Mesendoderm (in vitro differentiated cells): ENCODE results near the gene CAPN5.
A peak's percentile ranks its signal among the peaks of the same experiment; 100 is the strongest.

Experiments used
- DNase-seq: peaks from one replicate; pipeline ENCODE4 v3.0.0; 2013
- H2AK5ac ChIP-seq: 2 replicates; pipeline ENCODE4 v1.6.1; 2013; ENCODE audit warnings: low read length, inconsistent platforms
- H2BK120ac ChIP-seq: 2 replicates; pipeline ENCODE4 v1.6.1; 2013; ENCODE audit warnings: low read depth, mild to moderate bottlenecking, low read length, moderate library complexity, mixed read lengths
- H2BK15ac ChIP-seq: replicated peaks from 2 replicates; pipeline ENCODE4 v1.6.1; 2013; ENCODE audit warnings: low read depth, mild to moderate bottlenecking, moderate library complexity
- H2BK5ac ChIP-seq: 2 replicates; pipeline ENCODE4 v1.6.1; 2013; ENCODE audit warnings: low read length, inconsistent platforms
- H3K18ac ChIP-seq: 2 replicates; pipeline ENCODE4 v1.6.1; 2013; ENCODE audit warnings: mild to moderate bottlenecking, low read length, mixed read lengths
- H3K23ac ChIP-seq: one replicate; pipeline ENCODE4 v1.6.1; 2013; ENCODE audit warnings: low read length
- H3K27ac ChIP-seq: 2 replicates; pipeline ENCODE4 v1.5.1; 2013; ENCODE audit warnings: low read depth, mild to moderate bottlenecking, inconsistent platforms, low read length, moderate library complexity
- H3K27me3 ChIP-seq: 2 replicates; pipeline ENCODE4 v1.6.1; 2013; ENCODE audit warnings: low read length, control low read depth, mild to moderate bottlenecking, inconsistent platforms; ENCODE audit not compliant: insufficient read depth, poor library complexity
- H3K36me3 ChIP-seq: 2 replicates; pipeline ENCODE4 v1.6.1; 2013; ENCODE audit warnings: low read length, inconsistent platforms; ENCODE audit not compliant: control insufficient read depth, insufficient read depth
- H3K4ac ChIP-seq: one replicate; pipeline ENCODE4 v1.6.1; 2013; ENCODE audit warnings: low read depth, mild to moderate bottlenecking, low read length, moderate library complexity
- H3K4me1 ChIP-seq: 2 replicates; pipeline ENCODE4 v1.6.1; 2013; ENCODE audit warnings: low read depth, low read length, inconsistent platforms; ENCODE audit not compliant: control insufficient read depth
- H3K4me2 ChIP-seq: 2 replicates; pipeline ENCODE4 v1.6.1; 2013; ENCODE audit warnings: low read length
- H3K4me3 ChIP-seq: 2 replicates; pipeline ENCODE4 v1.5.1; 2013; ENCODE audit warnings: mild to moderate bottlenecking, low read length
- H3K56ac ChIP-seq: one replicate; pipeline ENCODE4 v1.6.1; 2013; ENCODE audit warnings: low read length
- H3K79me1 ChIP-seq: 2 replicates; pipeline ENCODE4 v1.6.1; 2013; ENCODE audit warnings: low read length, inconsistent platforms
- H3K79me2 ChIP-seq: 2 replicates; pipeline ENCODE4 v1.6.1; 2013; ENCODE audit warnings: mild to moderate bottlenecking, low read length; ENCODE audit not compliant: control insufficient read depth, insufficient read depth
- H3K9ac ChIP-seq: 2 replicates; pipeline ENCODE4 v1.6.1; 2013; ENCODE audit warnings: low read length, inconsistent platforms
- H4K5ac ChIP-seq: one replicate; pipeline ENCODE4 v1.6.1; 2013; ENCODE audit warnings: low read length
- H4K8ac ChIP-seq: one replicate; pipeline ENCODE4 v1.6.1; 2013; ENCODE audit warnings: low read depth, mild to moderate bottlenecking, control low read depth, low read length, moderate library complexity
- WGBS: extraction: QIAGEN DNeasy Blood & Tissue Kit; methylation state at CpG from one replicate; pipeline ENCODE4 v1.1.7; 2013; ENCODE audit warnings: low lambda C conversion rate, missing lambda C conversion rate; ENCODE audit not compliant: insufficient coverage; ENCODE audit errors: extremely low coverage; 5-methylcytosine and 5-hydroxymethylcytosine counted together

Gene CAPN5

GRCh38 chr11:77088236-77089003, 21.6 kb downstream of the CAPN5 start:
- Histone ChIP-seq H2BK120ac (no peak overlapping the region), H3K79me2 (no peaks in the 10 kb centered on the region), H3K79me1 (no peaks in the 10 kb centered on the region), H2AK5ac (no peak overlapping the region), H2BK5ac (no peak overlapping the region), H4K5ac (no peak overlapping the region), H3K23ac (no peak overlapping the region), H3K56ac (no peak overlapping the region), H4K8ac (no peak overlapping the region), H3K4me3 (no peak overlapping the region), H3K36me3 (no peaks in the 10 kb centered on the region), H2BK15ac (no peak overlapping the region), H3K4me2 (no peak overlapping the region), H3K27ac (no peak overlapping the region), H3K27me3 (no peaks in the 10 kb centered on the region), H3K18ac (no peak overlapping the region), H3K4me1 (peaks cover 3% of the 10 kb centered on the region), H3K9ac (no peak overlapping the region), H3K4ac (no peak overlapping the region)
- DNase-seq: no peak
- no CpG with 5 or more reads among the region's 11 CpGs for WGBS

DNA sequence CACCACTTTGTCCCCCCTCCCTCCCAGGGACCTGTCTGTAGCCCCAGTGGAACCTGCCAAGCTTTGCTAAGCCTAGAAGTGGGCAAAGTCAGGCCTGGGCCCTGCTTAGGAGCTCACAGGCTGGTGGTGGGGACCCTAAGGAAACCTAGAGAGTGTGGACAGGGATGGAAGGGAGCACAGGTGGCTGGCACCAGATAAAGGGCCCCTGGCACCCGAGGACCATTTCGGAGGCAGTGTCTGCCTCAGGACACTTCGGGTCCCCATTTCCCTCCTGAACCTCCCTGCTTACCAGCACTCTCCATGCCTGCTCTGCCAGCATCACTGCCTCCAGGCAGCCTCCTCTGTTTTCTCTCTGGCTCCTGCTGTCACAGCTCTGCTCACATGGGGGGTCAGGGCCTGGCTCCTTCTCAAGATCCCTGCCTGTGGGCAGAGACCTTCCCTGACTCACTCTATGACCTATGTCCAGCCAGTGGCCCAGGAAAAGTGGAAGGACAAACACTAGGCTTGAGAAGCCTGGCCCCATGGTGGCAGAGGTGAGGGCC, 22.3 kb downstream of the CAPN5 start:
- H3K4ac ChIP-seq: no peak overlapping the region
- H3K4me3 ChIP-seq: no peak overlapping the region
- no peak overlapping the region for H3K23ac ChIP-seq
- no peak overlapping the region for H2BK15ac ChIP-seq
- no peak for DNase-seq
- H4K5ac ChIP-seq: no peak overlapping the region
- H2BK120ac ChIP-seq: no peak overlapping the region
- no peak overlapping the region for H3K27ac ChIP-seq
- no peaks in the 10 kb centered on the region for H3K79me1 ChIP-seq
- H3K79me2 ChIP-seq: no peaks in the 10 kb centered on the region
- H2BK5ac ChIP-seq: no peak overlapping the region
- H3K9ac ChIP-seq: no peak overlapping the region
- no peaks in the 10 kb centered on the region for H3K36me3 ChIP-seq
- no peaks in the 10 kb centered on the region for H3K27me3 ChIP-seq
- H3K4me2 ChIP-seq: no peak overlapping the region
- H3K56ac ChIP-seq: no peak overlapping the region
- H3K4me1 ChIP-seq: peaks cover 3% of the 10 kb centered on the region
- WGBS: no CpG with 5 or more reads among the region's 3 CpGs
- no peak overlapping the region for H2AK5ac ChIP-seq
- no peak overlapping the region for H4K8ac ChIP-seq
- no peak overlapping the region for H3K18ac ChIP-seq

DNA sequence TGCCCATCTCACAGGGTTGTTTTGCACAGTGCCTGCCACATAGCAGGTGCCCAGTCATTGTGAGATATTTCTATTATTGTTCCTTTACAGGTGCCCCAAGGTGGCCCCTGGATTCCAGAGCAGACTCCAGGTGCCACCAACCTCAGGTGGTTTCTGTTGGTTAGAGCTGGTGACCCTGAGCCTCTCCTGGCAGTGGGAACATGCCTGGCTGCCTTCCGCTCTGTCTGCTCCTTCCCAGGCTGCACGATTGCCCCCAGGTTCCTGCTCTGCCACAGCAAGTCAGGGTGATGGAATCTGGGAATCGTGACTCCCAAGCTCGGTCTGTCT, 23.2 kb downstream of the CAPN5 start:
- Histone ChIP-seq H3K27ac (no peak overlapping the region), H2AK5ac (no peak overlapping the region), H2BK120ac (no peak overlapping the region), H3K36me3 (no peaks in the 10 kb centered on the region), H3K79me2 (no peaks in the 10 kb centered on the region), H3K4me3 (no peak overlapping the region), H3K4me1 (peaks cover 3% of the 10 kb centered on the region), H2BK15ac (no peak overlapping the region), H4K5ac (no peak overlapping the region), H4K8ac (no peak overlapping the region), H2BK5ac (no peak overlapping the region), H3K4ac (no peak overlapping the region), H3K18ac (no peak overlapping the region), H3K27me3 (no peaks in the 10 kb centered on the region), H3K9ac (no peak overlapping the region), H3K23ac (no peak overlapping the region), H3K56ac (no peak overlapping the region), H3K4me2 (no peak overlapping the region), H3K79me1 (no peaks in the 10 kb centered on the region)
- DNase-seq: no peak
- no CpG with 5 or more reads among the region's 4 CpGs for WGBS

DNA sequence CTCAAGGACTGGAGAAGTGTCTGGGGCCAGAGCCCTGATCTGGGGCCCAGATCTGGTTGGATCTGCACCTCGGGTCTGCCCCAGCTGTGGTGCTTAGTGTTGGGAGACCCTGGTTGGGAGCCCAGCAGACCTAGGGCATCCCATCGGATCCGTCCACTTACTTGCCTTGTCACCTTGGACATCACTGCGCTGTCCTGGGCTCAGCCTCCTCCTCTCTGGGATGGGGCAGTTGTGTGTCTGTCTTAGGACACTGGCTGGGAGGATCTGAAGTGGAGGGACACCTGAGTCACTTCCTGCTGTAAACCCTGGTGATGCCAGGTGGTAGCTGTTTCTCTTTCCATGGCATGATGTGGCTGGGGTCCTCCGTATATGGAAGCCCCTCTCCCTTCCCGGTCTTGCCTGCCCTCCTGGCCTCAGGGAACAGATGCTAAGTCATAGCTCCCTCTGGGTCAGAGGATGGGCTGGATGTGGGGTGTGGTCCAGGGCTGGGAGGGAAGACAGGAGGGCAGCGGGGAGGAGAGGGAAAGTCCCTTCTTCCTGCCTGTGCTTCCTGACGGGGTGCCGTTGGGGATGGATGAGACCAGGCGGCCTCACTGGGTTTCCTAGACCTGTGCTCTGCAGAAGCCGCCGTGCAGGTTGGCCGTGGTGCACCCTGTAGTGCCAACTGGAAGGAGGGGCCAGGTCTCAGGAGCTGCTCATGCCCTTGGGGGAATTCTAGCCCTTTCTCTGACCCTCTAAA, 23.8 kb downstream of the CAPN5 start:
- WGBS: no CpG with 5 or more reads among the region's 13 CpGs
- H3K56ac ChIP-seq: no peak overlapping the region

DNA sequence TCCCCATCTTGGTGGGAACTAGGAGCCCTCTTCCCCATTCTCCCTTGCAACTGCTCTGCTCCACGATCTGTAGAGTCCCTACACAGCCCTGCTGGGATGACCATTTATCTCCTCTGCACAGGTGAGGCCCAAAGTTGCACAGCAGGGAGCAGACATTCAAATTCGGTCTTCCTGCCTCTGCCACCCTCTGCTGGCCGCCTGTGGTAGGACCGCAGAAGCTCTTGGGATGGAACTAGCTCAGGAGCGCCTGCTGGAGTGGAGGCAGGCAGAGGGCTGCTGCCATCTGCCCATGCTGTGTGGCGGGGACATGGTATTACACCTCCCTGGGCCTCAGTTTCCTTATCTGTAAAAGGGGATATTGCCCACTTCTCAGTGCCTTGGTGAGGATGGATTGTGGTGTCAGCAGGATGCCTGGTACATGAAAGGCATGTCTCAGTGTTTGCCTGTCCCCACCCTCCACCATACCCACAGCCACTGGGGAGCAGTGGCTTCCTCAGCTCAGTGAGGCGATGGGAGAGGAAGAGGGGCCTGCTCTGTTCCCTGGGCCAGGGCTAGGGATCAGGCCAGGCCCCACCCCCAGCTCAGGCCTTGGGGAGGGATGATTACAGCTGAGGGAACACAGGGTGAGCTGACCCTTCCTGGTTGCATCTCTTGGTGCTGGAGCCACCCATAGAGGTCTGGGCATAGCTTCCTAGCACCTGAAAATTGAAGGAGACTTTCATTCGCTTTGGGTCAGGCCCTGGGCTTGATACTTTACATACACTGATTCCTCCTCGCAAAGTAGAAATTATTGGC, 24.6 kb downstream of the CAPN5 start:
- Histone ChIP-seq H3K27me3 (no peaks in the 10 kb centered on the region), H3K79me1 (no peaks in the 10 kb centered on the region), H3K18ac (no peak overlapping the region), H3K4me2 (no peak overlapping the region), H3K4me1 (peaks cover 3% of the 10 kb centered on the region), H3K9ac (no peak overlapping the region), H4K5ac (no peak overlapping the region), H3K4me3 (no peak overlapping the region), H3K4ac (no peak overlapping the region), H3K27ac (no peak overlapping the region), H2BK15ac (no peak overlapping the region), H3K56ac (no peak overlapping the region), H2BK120ac (no peak overlapping the region), H2BK5ac (no peak overlapping the region), H3K23ac (no peak overlapping the region), H4K8ac (no peak overlapping the region), H3K79me2 (no peaks in the 10 kb centered on the region), H2AK5ac (no peak overlapping the region), H3K36me3 (no peaks in the 10 kb centered on the region)
- no CpG with 5 or more reads among the region's 9 CpGs for WGBS
- DNase-seq: peak; percentile 90

More for the DNA sequence above, 23.8 kb downstream of the CAPN5 start:
- DNase-seq: no peak
- Histone ChIP-seq H3K36me3 (no peaks in the 10 kb centered on the region), H3K4me3 (no peak overlapping the region), H3K79me1 (no peaks in the 10 kb centered on the region), H3K79me2 (no peaks in the 10 kb centered on the region), H4K5ac (no peak overlapping the region), H3K9ac (no peak overlapping the region), H3K27me3 (no peaks in the 10 kb centered on the region), H2BK120ac (no peak overlapping the region), H3K18ac (no peak overlapping the region), H2BK15ac (no peak overlapping the region), H3K4me1 (peaks cover 3% of the 10 kb centered on the region), H3K4me2 (no peak overlapping the region), H2AK5ac (no peak overlapping the region), H3K27ac (no peak overlapping the region), H4K8ac (no peak overlapping the region), H2BK5ac (no peak overlapping the region), H3K4ac (no peak overlapping the region), H3K23ac (no peak overlapping the region)
